Ectodermal cell (in vitro differentiated cells): ENCODE results near the gene NCAPD2.
"Not testable (repeated sequence)": the region's sequence is repeated elsewhere in the genome, so short reads cannot be mapped to it uniquely, and the experiment has no call there.

ENCODE experiments used
- H3K27ac ChIP-seq: 2 replicates; pipeline ENCODE4 v1.7.0; 2013; ENCODE audit warnings: mild to moderate bottlenecking, low read depth, low read length; ENCODE audit not compliant: insufficient read depth, poor library complexity, severe bottlenecking
- H3K27me3 ChIP-seq: 2 replicates; pipeline ENCODE4 v1.7.0; 2013; ENCODE audit warnings: mild to moderate bottlenecking, low read length; ENCODE audit not compliant: insufficient read depth, control insufficient read depth, poor library complexity, severe bottlenecking
- H3K36me3 ChIP-seq: one replicate; pipeline ENCODE4 v1.7.0; 2013; ENCODE audit warnings: low read length; ENCODE audit not compliant: control insufficient read depth, insufficient read depth
- H3K4me1 ChIP-seq: one replicate; pipeline ENCODE4 v1.7.0; 2013; ENCODE audit warnings: low read length; ENCODE audit not compliant: control insufficient read depth, insufficient read depth
- H3K4me3 ChIP-seq: 2 replicates; pipeline ENCODE4 v1.7.0; 2013; ENCODE audit warnings: low read depth, low read length, control low read depth; ENCODE audit not compliant: insufficient read depth
- H3K9me3 ChIP-seq: 2 replicates; pipeline ENCODE4 v1.7.0; 2013; ENCODE audit warnings: mild to moderate bottlenecking, low read length, moderate library complexity; ENCODE audit not compliant: control insufficient read depth
- WGBS, 2 experiments: methylation state at CpG; one replicate each; pipeline ENCODE4 v1.1.7; 2013; ENCODE audit warnings: missing lambda C conversion rate in 2 of 2; 5-methylcytosine and 5-hydroxymethylcytosine counted together

NCAPD2 gene

GRCh38 chr12:6534695-6534944 lies 40.7 kb downstream of the NCAPD2 start:
- Histone ChIP-seq H3K4me1 (peaks cover 26% of the 10 kb centered on the region), H3K27me3 (no peaks in the 10 kb centered on the region), H3K27ac (peak overlapping the region; percentile 98), H3K9me3 (no peaks in the 10 kb centered on the region), H3K36me3 (peaks cover 51% of the 10 kb centered on the region), H3K4me3 (peak overlapping the region; percentile 99)
- 0% methylated on average over 25 of the region's 25 CpGs for WGBS, 2 experiments

- WGBS, 2 experiments, result 0% methylated on average over 52 of the region's 52 CpGs
- Histone ChIP-seq H3K4me1 (peaks cover 26% of the 10 kb centered on the region), H3K9me3 (no peaks in the 10 kb centered on the region), H3K4me3 (peak overlapping the region; percentile 99), H3K36me3 (peaks cover 46% of the 10 kb centered on the region), H3K27me3 (no peaks in the 10 kb centered on the region), H3K27ac (peak overlapping the region; percentile 98)
Observed at GRCh38 chr12:6534945-6535696, 41.2 kb downstream of the NCAPD2 start.

- WGBS, 2 experiments, result 1 to 3% methylated on average over 6 of the region's 6 CpGs
- H3K36me3 ChIP-seq, result peaks cover 41% of the 10 kb centered on the region
Observed at GRCh38 chr12:6535697-6535946, 41.7 kb downstream of the NCAPD2 start.

GRCh38 chr12:6535960-6536847 lies 42.3 kb downstream of the NCAPD2 start:
- Histone ChIP-seq H3K4me1 (peaks cover 30% of the 10 kb centered on the region), H3K27ac (no peak overlapping the region), H3K9me3 (no peaks in the 10 kb centered on the region), H3K36me3 (peaks cover 36% of the 10 kb centered on the region), H3K4me3 (peak overlapping the region; percentile 99), H3K27me3 (no peaks in the 10 kb centered on the region)
- WGBS, 2 experiments, result 68 to 72% methylated on average over 10 of the region's 10 CpGs

More at GRCh38 chr12:6535697-6535946, 41.7 kb downstream of the NCAPD2 start:
- no peaks in the 10 kb centered on the region for H3K9me3 ChIP-seq
- no peaks in the 10 kb centered on the region for H3K27me3 ChIP-seq
- no peak overlapping the region for H3K27ac ChIP-seq
- H3K4me3 ChIP-seq, result peak overlapping the region; percentile 99
- peaks cover 30% of the 10 kb centered on the region for H3K4me1 ChIP-seq

GRCh38 chr12:6536894-6537579 lies 43.1 kb downstream of the NCAPD2 start:
- no peak overlapping the region for H3K27ac ChIP-seq
- no peaks in the 10 kb centered on the region for H3K27me3 ChIP-seq
- 93 to 94% methylated on average over 19 of the region's 19 CpGs for WGBS, 2 experiments
- H3K4me1 ChIP-seq, result peaks cover 25% of the 10 kb centered on the region
- H3K9me3 ChIP-seq, result no peaks in the 10 kb centered on the region
- H3K4me3 ChIP-seq, result no peak overlapping the region
- peaks cover 35% of the 10 kb centered on the region for H3K36me3 ChIP-seq

GRCh38 chr12:6537580-6538419 lies 43.9 kb downstream of the NCAPD2 start:
- H3K4me3 ChIP-seq, H3K9me3 ChIP-seq, H3K27ac ChIP-seq, H3K27me3 ChIP-seq: not testable (repeated sequence)
- 75 to 76% methylated on average over 17 of the region's 17 CpGs for WGBS, 2 experiments
- H3K4me1 ChIP-seq, result peaks cover 17% of the 10 kb centered on the region
- H3K36me3 ChIP-seq, result peaks cover 35% of the 10 kb centered on the region

GRCh38 chr12:6538420-6539313 lies 44.8 kb downstream of the NCAPD2 start:
- no peak overlapping the region for H3K27ac ChIP-seq
- peaks cover 13% of the 10 kb centered on the region for H3K4me1 ChIP-seq
- no peaks in the 10 kb centered on the region for H3K27me3 ChIP-seq
- no peak overlapping the region for H3K4me3 ChIP-seq
- 85 to 89% methylated on average over 24 of the region's 24 CpGs for WGBS, 2 experiments
- H3K9me3 ChIP-seq, result no peaks in the 10 kb centered on the region
- peaks cover 35% of the 10 kb centered on the region for H3K36me3 ChIP-seq

GRCh38 chr12:6539314-6539682 lies 45.4 kb downstream of the NCAPD2 start:
- WGBS, 2 experiments, result 91 to 92% methylated on average over 5 of the region's 5 CpGs
- Histone ChIP-seq H3K27me3 (no peaks in the 10 kb centered on the region), H3K36me3 (peaks cover 35% of the 10 kb centered on the region), H3K4me3 (no peak overlapping the region), H3K27ac (no peak overlapping the region), H3K4me1 (peaks cover 13% of the 10 kb centered on the region), H3K9me3 (no peaks in the 10 kb centered on the region)

- 85 to 87% methylated on average over 14 of the region's 14 CpGs for WGBS, 2 experiments
- no peak overlapping the region for H3K4me3 ChIP-seq
- H3K4me1 ChIP-seq, result peaks cover 13% of the 10 kb centered on the region
- peaks cover 35% of the 10 kb centered on the region for H3K36me3 ChIP-seq
- H3K9me3 ChIP-seq, result no peaks in the 10 kb centered on the region
- no peak overlapping the region for H3K27ac ChIP-seq
- H3K27me3 ChIP-seq, result no peaks in the 10 kb centered on the region
Observed at GRCh38 chr12:6539707-6540134, 45.8 kb downstream of the NCAPD2 start.
